HG03439 (cell line): ENCODE measurements around the gene CYP4F8.

Experiments
- ATAC-seq: cut with Tn5 transposase; IDR thresholded peaks from one replicate; pipeline ENCODE4 v1.9.1; 2021; ENCODE audit warnings: mild to moderate bottlenecking, moderate library complexity; ENCODE audit not compliant: unreplicated experiment

CYP4F8 gene

GRCh38 chr19:15616183-15616582 is 1.2 kb downstream of the CYP4F8 start:
- ATAC-seq, result no peak

GRCh38 chr19:15616627-15617270 is 1.7 kb downstream of the CYP4F8 start:
- ATAC-seq, result no peak

GRCh38 chr19:15618321-15618720 is 3.3 kb downstream of the CYP4F8 start:
- ATAC-seq, result no peak

GRCh38 chr19:15621801-15622200 is 6.8 kb downstream of the CYP4F8 start:
- ATAC-seq, result no peak

- no peak for ATAC-seq
Observed at GRCh38 chr19:15622991-15623390, 8.0 kb downstream of the CYP4F8 start.

GRCh38 chr19:15623711-15624318 is 8.8 kb downstream of the CYP4F8 start:
- no peak for ATAC-seq

- ATAC-seq, result no peak
Observed at GRCh38 chr19:15628236-15629002, 13.4 kb downstream of the CYP4F8 start.

GRCh38 chr19:15629003-15629880 is 14.2 kb downstream of the CYP4F8 start:
- ATAC-seq, result no peak

- no peak for ATAC-seq
Observed at GRCh38 chr19:15631817-15632216, 16.8 kb downstream of the CYP4F8 start.

GRCh38 chr19:15633082-15633835 is 18.2 kb downstream of the CYP4F8 start:
- ATAC-seq, result no peak

- no peak for ATAC-seq
Observed at GRCh38 chr19:15634105-15634504, 19.1 kb downstream of the CYP4F8 start.

- no peak for ATAC-seq
Observed at GRCh38 chr19:15635016-15635805, 20.2 kb downstream of the CYP4F8 start.

GRCh38 chr19:15636026-15636425 is 21.0 kb downstream of the CYP4F8 start:
- ATAC-seq, result no peak

GRCh38 chr19:15639596-15639995 is 24.6 kb downstream of the CYP4F8 start:
- ATAC-seq, result no peak

- ATAC-seq, result no peak
Observed at GRCh38 chr19:15640294-15640903, 25.4 kb downstream of the CYP4F8 start, which contains the start of gene CYP4F3. Gene CYP4F3 (plus strand): TSS chr19:15640897. CDS start chr19:15641416, 519 bp downstream.

GRCh38 chr19:15640904-15641597 is 26.0 kb downstream of the CYP4F8 start:
- no peak for ATAC-seq

- no peak for ATAC-seq
Observed at GRCh38 chr19:15641901-15642491, 27.0 kb downstream of the CYP4F8 start.

GRCh38 chr19:15642807-15643206 is 27.8 kb downstream of the CYP4F8 start:
- ATAC-seq, result no peak
